Measurements from ENCODE around the gene RAP1B. TPM values are rescaled to one million over a fixed set of nuclear protein-coding genes. Genes with fewer than 3 reads are reported as not detected.
A peak's percentile ranks its signal among the peaks of the same experiment; 100 is the strongest.

The RAP1B gene
- total RNA-seq, 4 donors from 2014 or later: 133 to 232 (median 193) TPM

- H3K9me3 ChIP-seq: no peaks in the 10 kb centered on the region
- WGBS, 2 donors: 77 to 84% methylated on average over 3 of the region's 3 CpGs
- DNase-seq: no peak
- no peaks in the 10 kb centered on the region for H3K27me3 ChIP-seq
- H3K4me3 ChIP-seq (replicated peaks in 1 of 3): no peak overlapping the region
- no peak for TF ChIP-seq CTCF (IDR thresholded peaks at IDR 0.05)
- no peak for TF ChIP-seq POLR2A (IDR thresholded peaks at IDR 0.05)
- intact Hi-C loops (cut with DNase I): no loop called here
- H3K4me1 ChIP-seq: peaks cover 20 to 47% of the 10 kb centered on the region in 2 donors
- no peaks in the 10 kb centered on the region for H3K36me3 ChIP-seq
- H3K27ac ChIP-seq: no peak overlapping the region
These were observed 27.5 kb downstream of the RAP1B start for GRCh38 chr12:68638171-68638570.

GRCh38 chr12:68638721-68639395, 28.2 kb downstream of the RAP1B start:
- Histone ChIP-seq H3K9me3 (no peaks in the 10 kb centered on the region), H3K36me3 (no peaks in the 10 kb centered on the region), H3K27ac (no peak overlapping the region), H3K4me1 (peaks cover 18 to 40% of the 10 kb centered on the region in 2 donors), H3K27me3 (no peaks in the 10 kb centered on the region), H3K4me3 (replicated peaks in 1 of 3) (no peak overlapping the region)
- WGBS, 2 donors: 87 to 88% methylated on average over 12 of the region's 12 CpGs
- intact Hi-C loops (cut with DNase I): no loop called here
- no peak for TF ChIP-seq POLR2A (IDR thresholded peaks at IDR 0.05)
- TF ChIP-seq CTCF (IDR thresholded peaks at IDR 0.05): no peak
- DNase-seq: no peak

- no peaks in the 10 kb centered on the region for H3K9me3 ChIP-seq
- H3K27ac ChIP-seq: no peak overlapping the region
- no peaks in the 10 kb centered on the region for H3K27me3 ChIP-seq
- no peak for DNase-seq
- TF ChIP-seq POLR2A (IDR thresholded peaks at IDR 0.05): no peak
- TF ChIP-seq CTCF (IDR thresholded peaks at IDR 0.05): no peak
- intact Hi-C loops (cut with DNase I): no loop called here
- WGBS, 2 donors: 94 to 98% methylated on average over 1 of the region's 1 CpG
- peaks cover 13 to 35% of the 10 kb centered on the region in 2 donors for H3K4me1 ChIP-seq
- H3K4me3 ChIP-seq (replicated peaks in 1 of 3): no peak overlapping the region
- H3K36me3 ChIP-seq: no peaks in the 10 kb centered on the region
These were observed 28.7 kb downstream of the RAP1B start for GRCh38 chr12:68639396-68639767.

- peak in 1 of 2 donors; percentile 24 for DNase-seq
- Histone ChIP-seq H3K36me3 (no peaks in the 10 kb centered on the region), H3K4me3 (replicated peaks in 1 of 3) (no peak overlapping the region), H3K27ac (no peak overlapping the region), H3K4me1 (peaks cover 6 to 29% of the 10 kb centered on the region in 2 donors), H3K27me3 (no peaks in the 10 kb centered on the region), H3K9me3 (no peaks in the 10 kb centered on the region)
- TF ChIP-seq CTCF (IDR thresholded peaks at IDR 0.05) (no peak), POLR2A (IDR thresholded peaks at IDR 0.05) (no peak)
- 34 to 48% methylated on average over 5 of the region's 5 CpGs for WGBS, 2 donors
- intact Hi-C loops (cut with DNase I): no loop called here
These were observed 30.4 kb downstream of the RAP1B start for GRCh38 chr12:68641138-68641537.

GRCh38 chr12:68646484-68646883, 35.8 kb downstream of the RAP1B start:
- Histone ChIP-seq H3K27ac (no peak overlapping the region), H3K4me1 (peaks cover 0 to 18% of the 10 kb centered on the region in 2 donors), H3K9me3 (no peaks in the 10 kb centered on the region), H3K27me3 (no peaks in the 10 kb centered on the region), H3K4me3 (replicated peaks in 1 of 3) (no peak overlapping the region), H3K36me3 (peaks cover 0 to 3% of the 10 kb centered on the region in 2 donors)
- TF ChIP-seq POLR2A (IDR thresholded peaks at IDR 0.05) (no peak), CTCF (IDR thresholded peaks at IDR 0.05) (no peak)
- intact Hi-C loops (cut with DNase I): no loop called here
- no peak for DNase-seq
- WGBS, 2 donors: 83% methylated on average over 5 of the region's 5 CpGs

All from thyroid gland (tissue), 4 donors.